HG03103 (cell line): ENCODE results near the gene MYO18A.

Source experiments
- ATAC-seq: cut with Tn5 transposase; IDR thresholded peaks from one replicate; pipeline ENCODE4 v1.9.1; 2021; ENCODE audit warnings: low read depth; ENCODE audit not compliant: unreplicated experiment

MYO18A gene

DNA sequence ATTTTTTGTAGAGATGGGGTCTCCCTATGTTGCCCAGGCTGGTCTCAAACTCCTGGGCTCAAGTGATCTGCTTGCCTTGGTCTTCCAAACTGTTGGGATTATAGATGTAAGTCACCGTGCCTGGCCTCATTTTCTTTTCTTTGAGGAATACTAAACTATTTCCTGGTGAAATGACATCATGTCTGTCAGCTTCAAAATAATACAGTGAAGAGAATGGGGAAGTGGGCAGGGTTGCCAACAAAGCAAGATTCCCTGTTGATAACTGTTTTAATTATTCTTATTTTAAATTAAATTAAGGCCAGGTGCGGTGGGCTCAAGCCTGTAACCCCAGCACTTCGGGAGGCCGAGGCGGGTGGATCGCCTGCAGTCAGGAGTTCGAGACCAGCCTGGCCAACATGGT is 116.2 kb downstream of the MYO18A start:
- no peak for ATAC-seq

DNA sequence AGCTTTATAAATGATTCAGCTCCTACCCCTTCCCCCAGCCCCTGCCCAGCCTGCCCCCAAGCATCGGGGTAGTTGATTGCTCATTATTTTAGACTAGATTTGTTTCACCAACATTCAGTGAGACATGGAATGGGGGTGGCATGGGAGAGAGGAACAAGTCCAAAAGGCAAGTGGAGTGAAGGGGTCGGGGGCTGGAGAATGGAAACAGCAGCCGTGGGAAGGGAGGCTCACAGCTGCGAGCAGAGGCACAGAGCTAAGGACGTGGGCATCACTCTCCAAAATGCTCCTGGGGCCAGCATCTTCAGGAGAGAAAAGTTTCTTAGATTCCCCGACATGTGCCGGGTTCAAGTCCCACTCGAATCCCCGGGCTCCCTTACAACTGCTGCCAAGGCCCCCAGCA is 118.0 kb downstream of the MYO18A start:
- ATAC-seq, result no peak

GRCh38 chr17:29061036-29061435 is 119.2 kb downstream of the MYO18A start:
- no peak for ATAC-seq

DNA sequence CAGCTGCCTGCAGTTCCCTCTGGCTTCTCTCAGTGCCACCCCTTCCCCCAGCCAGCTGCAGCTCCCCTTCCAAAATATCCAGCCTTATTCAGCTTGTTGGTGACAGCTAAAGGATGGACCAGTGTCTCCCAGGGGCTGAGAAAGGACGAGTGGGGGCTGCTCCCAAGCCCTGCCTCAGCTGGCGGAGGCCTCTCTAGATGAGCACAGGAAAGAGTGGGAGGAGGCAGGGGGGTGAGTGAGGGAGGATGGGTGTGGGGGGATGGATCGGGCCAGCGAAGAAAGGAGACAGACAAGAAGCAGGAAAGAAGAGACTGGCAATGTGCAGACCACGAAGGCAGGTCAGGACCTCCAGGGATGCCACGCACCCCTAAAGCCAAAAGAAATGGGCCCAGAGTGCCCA is 119.7 kb downstream of the MYO18A start:
- no peak for ATAC-seq

- ATAC-seq, result no peak
Observed at GRCh38 chr17:29059281-29059680, 120.9 kb downstream of the MYO18A start.

DNA sequence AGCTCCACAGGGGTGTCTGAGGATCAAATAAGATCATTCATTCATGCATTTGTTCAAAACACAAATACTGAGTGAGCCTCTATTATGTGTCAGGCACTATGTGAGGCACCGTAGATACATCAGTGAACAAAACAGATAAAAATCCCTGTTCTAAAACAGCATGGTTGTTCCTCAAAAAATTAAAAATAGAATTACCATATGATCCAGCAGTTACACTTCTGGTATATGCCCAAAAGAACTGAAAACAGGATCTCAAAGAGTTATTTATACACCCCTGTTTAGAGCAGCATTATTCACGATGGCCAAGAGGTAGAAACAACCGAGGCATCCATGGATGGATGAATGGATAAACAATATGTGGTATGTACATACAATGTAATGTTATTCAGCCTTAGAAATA is 121.8 kb downstream of the MYO18A start:
- ATAC-seq, result no peak

DNA sequence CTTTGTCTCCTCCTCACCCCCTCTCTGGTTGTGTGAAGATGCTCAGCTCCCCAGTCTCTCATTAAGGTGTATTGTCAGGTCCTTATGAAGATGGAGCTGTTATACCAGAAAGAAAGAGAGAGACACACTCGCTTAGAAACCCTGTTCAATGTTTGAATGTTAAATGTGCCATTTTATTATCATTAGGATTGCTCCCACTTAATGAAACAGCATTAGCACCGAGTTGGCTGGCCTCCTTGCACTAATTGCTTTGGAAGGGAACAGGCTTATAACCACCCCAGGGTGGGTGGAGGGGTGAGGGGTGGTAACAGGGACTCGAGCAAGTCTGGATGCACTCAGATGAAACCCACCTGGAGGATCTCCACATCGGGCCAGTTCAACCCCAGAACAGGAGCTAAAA is 122.8 kb downstream of the MYO18A start:
- no peak for ATAC-seq

DNA sequence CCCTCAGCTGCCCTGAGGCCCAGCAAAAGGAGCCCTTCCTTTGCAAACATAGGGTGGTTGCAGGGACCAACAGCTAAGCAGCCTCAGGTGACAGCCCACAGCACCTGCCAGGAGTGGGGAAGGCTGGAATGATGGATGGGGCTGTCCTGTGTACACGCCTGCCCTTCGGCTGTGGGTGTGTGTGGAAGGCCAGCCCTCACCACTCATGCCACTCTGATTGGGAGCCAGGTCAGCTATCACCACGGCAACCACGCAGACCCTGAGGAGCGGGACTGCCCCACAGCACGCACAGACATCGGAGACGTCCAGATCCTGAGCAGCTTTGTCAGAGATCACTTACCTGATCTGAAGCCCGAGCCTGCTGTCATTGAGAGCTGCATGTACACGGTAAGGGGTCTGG is 125.4 kb downstream of the MYO18A start:
- no peak for ATAC-seq

- no peak for ATAC-seq
Observed at GRCh38 chr17:29051731-29052130, 128.5 kb downstream of the MYO18A start.

- no peak for ATAC-seq
Observed at GRCh38 chr17:29051194-29051593, 129.0 kb downstream of the MYO18A start.

- ATAC-seq, result no peak
Observed at GRCh38 chr17:29050176-29050575, 130.0 kb downstream of the MYO18A start.

- no peak for ATAC-seq
Observed at GRCh38 chr17:29049541-29050145, 130.6 kb downstream of the MYO18A start.

- ATAC-seq, result no peak
Observed at GRCh38 chr17:29048440-29049368, 131.5 kb downstream of the MYO18A start.

GRCh38 chr17:29046473-29046839 is 133.7 kb downstream of the MYO18A start:
- ATAC-seq, result no peak

- ATAC-seq, result no peak
Observed at GRCh38 chr17:29045734-29046472, 134.3 kb downstream of the MYO18A start.

- ATAC-seq, result no peak
Observed at GRCh38 chr17:29045026-29045425, 135.2 kb downstream of the MYO18A start.

GRCh38 chr17:29043539-29044145 is 136.6 kb downstream of the MYO18A start:
- no peak for ATAC-seq

GRCh38 chr17:29042679-29043538 is 137.3 kb downstream of the MYO18A start, which contains the start of gene PIPOX:
TSS of gene PIPOX (plus strand) at chr17:29043141. CDS start at chr17:29043226, 85 bp downstream.
- ATAC-seq, result no peak

- no peak for ATAC-seq
Observed at GRCh38 chr17:29042026-29042678, 138.0 kb downstream of the MYO18A start.
